NCI-H2107 (cell line): ENCODE data around the gene MORF4L1.
"Not testable (repeated sequence)": the region's sequence is repeated elsewhere in the genome, so short reads cannot be mapped to it uniquely, and the experiment has no call there.

Source experiments
- DNase-seq: peaks from one replicate; lab custom pipeline; 2025; lab: John Stamatoyannopoulos, UW

The MORF4L1 gene

GRCh38 chr15:78902281-78903032 is 29.8 kb downstream of the MORF4L1 start:
- DNase-seq: not testable (repeated sequence)

- DNase-seq: no peak
Measured at GRCh38 chr15:78904599-78905358, 32.1 kb downstream of the MORF4L1 start.

GRCh38 chr15:78906316-78906620 is 33.6 kb downstream of the MORF4L1 start:
- no peak for DNase-seq

GRCh38 chr15:78907577-78907976 is 34.9 kb downstream of the MORF4L1 start:
- no peak for DNase-seq

GRCh38 chr15:78909160-78909695 is 36.5 kb downstream of the MORF4L1 start:
- DNase-seq: no peak

GRCh38 chr15:78909791-78910228 is 37.1 kb downstream of the MORF4L1 start:
- DNase-seq: no peak

GRCh38 chr15:78910271-78910670 is 37.6 kb downstream of the MORF4L1 start:
- DNase-seq: no peak

GRCh38 chr15:78912316-78912715 is 39.6 kb downstream of the MORF4L1 start:
- DNase-seq: no peak

GRCh38 chr15:78913012-78913411 is 40.3 kb downstream of the MORF4L1 start:
- no peak for DNase-seq

GRCh38 chr15:78914027-78914764 is 41.5 kb downstream of the MORF4L1 start:
- no peak for DNase-seq

- no peak for DNase-seq
Measured at GRCh38 chr15:78915341-78916087, 42.8 kb downstream of the MORF4L1 start.

GRCh38 chr15:78916088-78916487 is 43.4 kb downstream of the MORF4L1 start:
- DNase-seq: no peak

- no peak for DNase-seq
Measured at GRCh38 chr15:78917888-78918287, 45.2 kb downstream of the MORF4L1 start.

- DNase-seq: no peak
Measured at GRCh38 chr15:78921517-78921916, 48.8 kb downstream of the MORF4L1 start.

GRCh38 chr15:78921940-78922339 is 49.2 kb downstream of the MORF4L1 start:
- DNase-seq: no peak

- DNase-seq: no peak
Measured at GRCh38 chr15:78922527-78922926, 49.8 kb downstream of the MORF4L1 start.

- DNase-seq: no peak
Measured at GRCh38 chr15:78923015-78923414, 50.3 kb downstream of the MORF4L1 start.

GRCh38 chr15:78923480-78924360 is 51.0 kb downstream of the MORF4L1 start:
- no peak for DNase-seq

GRCh38 chr15:78925076-78925624 is 52.5 kb downstream of the MORF4L1 start:
- no peak for DNase-seq

- no peak for DNase-seq
Measured at GRCh38 chr15:78925956-78926743, 53.5 kb downstream of the MORF4L1 start.
